H1 (cell line): ENCODE data around the gene EXD2. TPM values are rescaled to one million over a fixed set of nuclear protein-coding genes. Genes with fewer than 3 reads are reported as not detected.

Experiments
- polyA plus RNA-seq, 7 experiments: library from polyadenylated mRNA; depleted of rRNA in 3 of 7; stranded (reverse) in 5 of 7; unstranded in 2 of 7; fragments of >200 nt in 5 of 7; fragments of 200-250 nt in 2 of 7; gene quantifications; 1 replicate in 5 of 7; 2 replicates in 1 of 7; 4 replicates in 1 of 7; pipeline versions ENCODE4 v1.2.1 to v1.2.3, GENCODE V29; 2011 to 2013; ENCODE audit warnings: missing spikeins in 2 of 7, mixed read lengths in 2 of 7
- small RNA-seq: library from polyadenylated mRNA; stranded (forward); fragments of <200 nt; extraction: miRNeasy Mini kit (QIAGEN cat#:217004); gene quantifications from one replicate; pipeline ENCODE3, GENCODE V24; 2013; ENCODE audit not compliant: insufficient read depth
- total RNA-seq: library from RNA; stranded (reverse); fragmentation: NEBNext Ultra II Directional; extraction: Animal tissue kit (Norgen Biotek cat#: 25700); gene quantifications from 2 replicates; pipeline ENCODE4 v1.2.1, GENCODE V29; 2021

The EXD2 gene
- total and polyA plus RNA-seq, 2 of the 8 experiments (the other 6 are each of a cell fraction or from before 2014, with no cell fraction given): 11.9 to 25.9 TPM

Small RNA genes within 50 kb of the gene (small RNA-seq; reads per million reads assigned to genes)
- gene RF00019: not detected

Other genes starting within 250 kb of the EXD2 start
- 253 and 262 TPM in 2 replicates for gene ACTN1, start 212.2 kb upstream of the EXD2 start, total RNA-seq
- 236 and 302 TPM in 2 replicates for gene ACTN1, start 212.2 kb upstream of the EXD2 start, polyA plus RNA-seq (2011; rRNA removed)
- gene DCAF5, start 38.4 kb upstream of the EXD2 start, total RNA-seq: 23.9 and 24.3 TPM in 2 replicates
- 31.0 and 41.0 TPM in 2 replicates for gene DCAF5, start 38.4 kb upstream of the EXD2 start, polyA plus RNA-seq (2011; rRNA removed)
- 6.0 and 6.3 TPM in 2 replicates for gene GALNT16, start 68.7 kb downstream of the EXD2 start, total RNA-seq
- 5.4 and 5.9 TPM in 2 replicates for gene GALNT16, start 68.7 kb downstream of the EXD2 start, polyA plus RNA-seq (2011; rRNA removed)
- 447 and 454 TPM in 2 replicates for gene ERH, start 206.8 kb downstream of the EXD2 start, total RNA-seq
- gene ERH, start 206.8 kb downstream of the EXD2 start, polyA plus RNA-seq (2011; rRNA removed): 157 and 329 TPM in 2 replicates
- gene SLC39A9, start 207.2 kb downstream of the EXD2 start, total RNA-seq: 43.8 and 44.2 TPM in 2 replicates
- gene SLC39A9, start 207.2 kb downstream of the EXD2 start, polyA plus RNA-seq (2011; rRNA removed): 26.6 and 31.0 TPM in 2 replicates